ENCODE results near the gene SSH3.
"Not testable (repeated sequence)": the region's sequence is repeated elsewhere in the genome, so short reads cannot be mapped to it uniquely, and the experiment has no call there.

Gene SSH3, protein sequence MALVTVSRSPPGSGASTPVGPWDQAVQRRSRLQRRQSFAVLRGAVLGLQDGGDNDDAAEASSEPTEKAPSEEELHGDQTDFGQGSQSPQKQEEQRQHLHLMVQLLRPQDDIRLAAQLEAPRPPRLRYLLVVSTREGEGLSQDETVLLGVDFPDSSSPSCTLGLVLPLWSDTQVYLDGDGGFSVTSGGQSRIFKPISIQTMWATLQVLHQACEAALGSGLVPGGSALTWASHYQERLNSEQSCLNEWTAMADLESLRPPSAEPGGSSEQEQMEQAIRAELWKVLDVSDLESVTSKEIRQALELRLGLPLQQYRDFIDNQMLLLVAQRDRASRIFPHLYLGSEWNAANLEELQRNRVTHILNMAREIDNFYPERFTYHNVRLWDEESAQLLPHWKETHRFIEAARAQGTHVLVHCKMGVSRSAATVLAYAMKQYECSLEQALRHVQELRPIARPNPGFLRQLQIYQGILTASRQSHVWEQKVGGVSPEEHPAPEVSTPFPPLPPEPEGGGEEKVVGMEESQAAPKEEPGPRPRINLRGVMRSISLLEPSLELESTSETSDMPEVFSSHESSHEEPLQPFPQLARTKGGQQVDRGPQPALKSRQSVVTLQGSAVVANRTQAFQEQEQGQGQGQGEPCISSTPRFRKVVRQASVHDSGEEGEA

DNA sequence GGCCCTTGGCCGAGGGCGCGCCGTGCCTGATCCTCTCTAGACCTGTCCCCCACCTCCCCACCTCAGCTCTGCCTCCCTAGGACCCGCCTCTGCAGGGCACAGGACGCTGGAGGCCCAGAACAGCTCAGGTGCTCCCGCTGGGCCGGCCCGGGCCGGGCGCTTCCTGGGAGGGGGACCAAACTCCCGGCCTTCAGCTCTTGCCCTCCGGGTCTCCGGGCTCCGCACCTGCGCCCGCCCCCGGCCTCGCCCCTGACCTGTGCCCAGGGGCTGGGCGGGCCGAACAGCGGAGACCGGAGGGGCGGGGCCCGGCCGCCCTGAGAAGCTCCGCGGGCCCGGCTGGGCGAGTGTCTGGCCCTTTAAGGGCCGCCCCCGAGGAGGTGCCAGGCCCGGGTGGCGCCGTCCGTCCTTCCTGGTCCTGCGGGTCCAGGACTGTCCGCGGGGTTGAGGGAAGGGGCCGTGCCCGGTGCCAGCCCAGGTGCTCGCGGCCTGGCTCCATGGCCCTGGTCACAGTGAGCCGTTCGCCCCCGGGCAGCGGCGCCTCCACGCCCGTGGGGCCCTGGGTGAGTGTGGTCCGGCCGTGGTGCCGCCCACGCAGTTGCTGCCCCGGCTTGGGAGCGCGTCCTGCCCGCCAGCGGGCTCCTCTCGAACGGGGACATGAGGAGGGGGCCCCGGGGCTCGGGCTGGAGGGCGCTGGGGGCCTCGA, at the start of gene SSH3:
TSS of gene SSH3 (plus strand) at position 399 of the 703 bp plus-strand sequence. CDS start at position 495, 96 bp downstream.
- peak in 1 of 2 experiments; percentile 5 for DNase-seq (ENCODE audit: low read depth in 2 of 2)

DNA sequence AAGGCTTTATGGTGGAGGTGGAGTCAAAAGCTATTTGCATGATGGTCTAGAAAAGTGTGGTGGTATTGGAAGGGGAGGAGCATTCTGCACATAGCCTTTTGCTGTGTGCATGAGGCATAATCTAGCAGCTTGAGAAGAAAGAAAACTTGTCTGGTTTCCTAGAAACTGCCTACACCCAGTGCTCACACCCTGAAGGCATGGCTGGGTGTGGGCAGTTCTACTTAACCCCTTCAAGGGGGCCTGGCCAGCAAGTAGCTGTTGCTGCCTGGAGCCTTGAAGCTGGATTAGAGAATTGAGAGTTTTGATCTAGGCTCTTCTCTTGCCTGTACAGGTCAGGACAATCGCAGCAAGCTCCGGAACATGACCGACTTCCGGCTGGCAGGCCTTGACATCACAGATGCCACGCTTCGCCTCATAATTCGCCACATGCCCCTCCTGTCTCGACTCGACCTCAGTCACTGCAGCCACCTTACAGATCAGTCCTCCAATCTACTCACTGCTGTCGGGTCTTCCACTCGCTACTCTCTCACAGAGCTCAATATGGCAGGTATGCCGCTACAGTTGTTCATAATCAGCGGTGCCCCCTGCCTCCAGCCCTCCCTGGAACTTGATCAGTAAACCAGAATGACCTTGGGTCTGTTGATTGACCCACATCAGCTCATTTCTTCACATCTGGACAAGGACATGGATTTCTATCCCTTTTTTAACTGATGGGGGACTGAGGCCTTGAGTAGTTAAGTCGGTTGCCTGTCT, 49.3 kb upstream of the SSH3 start:
- DNase-seq (ENCODE audit: low read depth in 2 of 2): no peak

DNA sequence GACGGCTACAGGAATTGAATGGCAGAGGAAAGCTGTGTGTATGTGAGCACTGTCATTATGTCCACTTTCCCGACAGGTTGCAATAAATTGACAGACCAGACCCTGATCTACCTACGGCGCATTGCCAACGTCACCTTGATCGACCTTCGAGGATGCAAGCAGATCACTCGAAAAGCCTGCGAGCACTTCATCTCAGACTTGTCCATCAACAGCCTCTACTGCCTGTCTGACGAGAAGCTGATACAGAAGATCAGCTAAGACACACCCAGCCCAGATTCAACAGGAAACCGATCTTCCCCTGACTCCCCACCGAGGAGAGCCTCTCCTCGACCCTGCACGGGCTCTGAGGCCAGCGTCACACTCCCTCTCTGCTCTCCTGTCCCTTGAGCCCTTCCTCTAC, 48.5 kb upstream of the SSH3 start:
- no peak for DNase-seq (ENCODE audit: low read depth in 2 of 2)

DNA sequence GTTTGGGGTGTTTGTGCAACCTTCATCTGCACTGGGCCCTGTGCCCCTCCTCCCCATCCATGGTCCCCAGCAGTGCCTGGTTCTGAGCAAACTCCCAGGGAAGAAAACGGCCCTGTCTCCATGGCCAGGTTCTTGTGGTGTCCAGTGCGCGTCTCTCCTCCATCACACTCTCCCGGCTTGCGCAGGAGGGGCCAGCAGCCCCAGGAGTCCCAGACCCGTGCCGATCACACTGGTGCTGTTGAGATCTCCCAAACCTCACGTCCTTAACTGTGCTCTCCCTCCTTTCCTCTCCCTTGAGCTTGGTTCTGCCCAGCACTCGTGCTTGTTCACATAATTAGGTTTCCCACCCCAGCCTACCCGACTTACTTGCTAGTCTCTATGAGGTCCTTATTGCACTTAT, 48.0 kb upstream of the SSH3 start:
- DNase-seq (ENCODE audit: low read depth in 2 of 2): no peak

DNA sequence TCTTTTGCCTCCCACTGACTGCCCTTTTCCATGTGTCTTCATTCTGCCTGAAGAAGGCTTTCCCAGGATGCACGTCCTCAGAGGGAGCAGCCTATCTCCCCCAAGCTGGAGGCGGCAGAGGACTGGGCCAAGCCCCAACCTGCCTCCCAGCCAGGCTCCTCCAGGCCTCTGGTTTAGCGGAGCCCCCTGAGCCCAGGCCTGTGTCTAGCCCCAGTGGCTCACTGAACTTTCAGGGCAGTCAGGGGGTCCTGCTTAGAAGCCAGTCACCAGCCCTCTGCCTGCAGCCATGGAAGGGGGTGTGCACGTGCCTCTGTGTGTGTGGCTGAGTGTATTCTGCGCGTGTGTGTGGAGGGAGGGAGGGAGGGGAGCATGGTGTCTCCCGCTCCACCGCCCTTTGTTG, 47.5 kb upstream of the SSH3 start:
- no peak for DNase-seq (ENCODE audit: low read depth in 2 of 2)

DNA sequence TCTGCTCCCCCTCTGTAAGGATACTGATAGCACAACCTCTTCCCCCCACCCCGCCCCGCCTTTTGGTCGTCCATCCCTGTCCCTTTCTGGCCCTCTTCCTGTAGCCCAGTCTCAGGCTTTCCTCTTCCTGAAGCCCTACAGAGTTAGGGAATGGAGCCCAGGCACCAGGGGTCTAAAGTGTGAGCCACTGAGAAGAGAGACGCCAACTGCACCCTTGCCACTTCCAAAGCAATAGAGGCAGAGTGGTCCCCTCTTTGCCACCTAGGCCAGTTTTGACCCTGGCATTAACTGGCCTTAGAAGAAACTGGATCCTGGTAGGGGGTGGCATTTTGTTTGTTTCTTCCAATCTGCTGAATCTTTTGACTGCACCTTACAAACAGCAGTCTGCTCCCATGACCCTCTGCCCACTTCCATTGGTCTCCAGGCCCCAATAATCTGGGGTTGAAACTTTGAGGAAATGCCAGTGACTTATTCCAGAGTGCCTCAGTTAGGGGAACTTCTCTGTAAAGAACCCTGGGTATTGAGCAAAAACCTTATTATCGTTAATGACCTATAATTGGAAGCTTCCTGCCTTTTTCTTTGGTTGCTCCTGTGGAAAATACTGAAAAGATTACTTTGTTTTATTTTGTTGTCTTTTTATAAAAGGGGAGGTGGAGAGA, 46.7 kb upstream of the SSH3 start:
- no peak for DNase-seq (ENCODE audit: low read depth in 2 of 2)

DNA sequence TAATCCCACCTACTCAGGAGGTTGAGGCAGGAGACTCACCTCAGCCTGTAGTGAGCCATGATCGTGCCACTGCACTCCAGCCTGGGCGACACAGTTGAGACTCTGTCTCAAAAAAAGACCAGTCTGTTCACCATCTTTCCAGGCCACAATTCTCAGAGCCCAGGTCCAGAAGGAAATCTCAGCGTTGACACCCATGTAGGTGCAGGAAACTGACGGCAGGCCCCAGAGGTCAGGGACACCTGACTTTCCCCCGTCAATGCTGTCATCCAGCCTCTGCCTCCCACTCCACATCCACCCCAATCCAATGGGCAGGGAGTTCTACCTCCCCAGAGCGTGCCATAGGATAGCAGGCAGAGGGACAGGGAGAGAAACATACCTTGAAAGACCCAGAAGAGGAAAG, 42.9 kb upstream of the SSH3 start:
- DNase-seq (ENCODE audit: low read depth in 2 of 2): no peak

DNA sequence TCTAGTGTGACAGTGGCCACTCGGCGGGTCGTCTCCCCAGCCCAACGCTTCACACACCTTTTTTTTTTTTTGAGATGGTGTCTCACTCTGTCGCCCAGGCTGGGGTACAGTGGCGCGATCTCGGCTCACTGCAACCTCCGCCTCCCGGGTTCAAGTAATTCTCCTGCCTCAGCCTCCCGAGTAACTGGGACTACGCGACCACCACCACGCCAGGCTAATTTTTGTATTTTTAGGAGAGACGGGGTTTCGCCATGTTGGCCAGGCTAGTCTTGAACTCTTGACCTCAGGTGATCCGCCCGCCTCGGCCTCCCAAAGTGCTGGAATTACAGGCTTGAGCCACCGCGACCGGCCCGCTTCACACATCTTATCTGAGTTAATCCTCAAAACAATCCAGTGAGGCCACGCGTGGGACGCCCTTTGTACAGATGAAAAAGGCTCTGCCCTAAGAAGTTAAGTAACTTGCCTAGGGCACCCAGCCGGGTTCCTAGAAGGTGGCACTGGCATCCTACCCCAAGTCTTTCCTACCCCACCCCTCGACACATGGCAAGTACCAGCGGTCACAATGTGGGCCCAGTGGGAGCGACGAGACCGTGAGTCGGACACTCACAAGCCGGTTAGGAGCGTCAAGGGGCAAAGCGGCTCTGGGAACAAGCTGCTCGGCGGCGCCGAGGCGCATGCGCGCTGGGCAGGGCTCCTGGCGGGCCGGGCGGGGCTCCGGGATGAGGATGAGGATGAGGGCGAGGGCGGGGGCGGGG, 42.3 kb upstream of the SSH3 start:
- DNase-seq (ENCODE audit: low read depth in 2 of 2): not testable (repeated sequence)

DNA sequence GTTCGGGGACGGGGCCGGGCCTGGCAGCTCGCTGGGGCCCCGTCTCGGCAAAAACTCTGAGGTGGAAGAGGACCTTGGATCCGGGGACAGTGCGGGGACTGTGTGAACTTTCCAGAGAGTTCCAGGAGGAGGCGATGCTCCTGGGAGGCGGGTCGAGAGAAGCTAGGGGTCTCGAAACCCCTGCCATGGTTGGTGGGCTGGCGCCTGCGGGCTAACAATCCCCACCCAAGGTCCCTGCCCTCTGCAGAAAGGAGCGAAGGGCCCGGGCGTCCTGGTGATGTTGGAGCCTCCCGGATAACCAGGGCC, 41.7 kb upstream of the SSH3 start:
- no peak for DNase-seq (ENCODE audit: low read depth in 2 of 2)

DNA sequence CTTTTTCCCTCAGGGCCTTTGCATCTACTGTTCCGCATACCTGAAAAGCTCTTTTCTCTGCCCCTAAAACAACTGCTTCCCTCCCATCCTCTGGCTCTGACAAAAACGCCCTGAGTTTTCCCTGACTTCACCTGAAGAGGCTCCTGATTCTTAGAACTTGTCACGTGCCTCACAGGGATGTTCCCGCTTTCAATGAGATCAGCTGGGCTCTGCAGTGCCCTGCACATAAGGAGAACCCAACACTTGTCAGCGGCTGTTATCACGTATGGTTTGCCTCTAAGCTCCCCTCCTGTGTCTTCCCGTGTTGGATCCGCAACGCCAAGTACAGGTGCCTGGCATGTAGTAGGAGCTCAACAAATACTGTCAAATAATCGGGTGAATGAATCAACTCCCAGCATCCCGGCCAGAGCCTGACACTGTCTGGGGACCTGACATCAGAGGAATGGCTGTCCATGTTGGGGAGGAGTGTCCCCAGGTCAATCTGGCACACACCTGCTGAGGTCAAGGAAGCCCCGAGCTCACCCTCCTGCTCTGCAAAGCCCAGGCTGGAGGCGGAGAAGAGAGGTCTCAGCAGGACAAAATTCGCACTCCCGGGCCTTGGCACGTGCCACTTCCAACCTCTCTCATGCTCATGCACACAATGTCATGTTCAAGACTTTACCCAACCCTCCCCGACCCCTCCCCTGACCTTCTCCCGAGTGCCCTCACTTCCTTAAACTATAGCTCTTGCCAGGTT, 41.2 kb upstream of the SSH3 start:
- no peak for DNase-seq (ENCODE audit: low read depth in 2 of 2)

DNA sequence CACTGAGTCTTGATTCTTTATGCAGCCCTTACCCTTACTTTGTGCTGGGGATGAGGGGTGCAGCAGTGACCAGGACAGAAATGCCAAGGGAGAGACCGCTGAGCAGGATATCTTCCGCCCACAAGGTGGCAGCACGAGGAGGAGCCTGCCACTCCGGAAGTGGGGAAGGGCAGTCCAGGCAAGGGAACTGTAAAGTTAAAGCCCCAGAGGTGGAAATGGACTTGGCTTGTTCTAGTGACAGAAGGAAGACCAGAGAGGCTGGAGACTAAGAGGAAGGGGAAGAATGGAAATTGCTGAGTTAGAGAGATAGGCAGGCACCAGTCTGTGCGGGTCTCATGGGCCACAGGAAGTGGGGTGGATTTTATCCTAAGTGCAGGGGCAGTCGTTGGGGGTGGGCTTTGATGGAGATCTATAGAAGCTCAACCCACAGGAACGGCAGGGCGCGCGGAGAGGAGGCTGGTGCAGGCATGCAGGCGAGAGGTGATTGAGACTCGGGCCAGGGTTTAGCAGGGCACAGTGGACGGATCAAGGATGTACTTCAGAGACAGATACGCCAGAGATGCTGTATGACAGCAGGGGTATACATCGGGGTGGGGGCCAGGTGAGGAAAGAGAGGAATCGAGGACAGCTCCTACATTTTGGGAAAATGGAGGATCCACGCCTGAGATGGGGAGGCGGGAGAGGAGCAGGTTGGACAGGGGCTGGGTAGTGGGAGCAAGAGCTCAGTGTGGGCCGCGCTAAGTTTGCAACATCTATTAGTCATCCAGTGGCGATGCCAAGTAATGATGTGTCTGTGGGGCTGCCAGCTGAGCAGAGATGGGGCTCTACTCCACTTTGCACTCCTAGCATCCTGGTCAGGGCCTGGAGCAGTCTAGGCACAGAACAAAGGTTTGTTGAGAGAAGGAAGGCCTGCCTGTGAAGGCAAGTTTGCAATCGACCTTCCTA, 40.3 kb upstream of the SSH3 start:
- DNase-seq (ENCODE audit: low read depth in 2 of 2): peak; percentile 41 to 42

DNA sequence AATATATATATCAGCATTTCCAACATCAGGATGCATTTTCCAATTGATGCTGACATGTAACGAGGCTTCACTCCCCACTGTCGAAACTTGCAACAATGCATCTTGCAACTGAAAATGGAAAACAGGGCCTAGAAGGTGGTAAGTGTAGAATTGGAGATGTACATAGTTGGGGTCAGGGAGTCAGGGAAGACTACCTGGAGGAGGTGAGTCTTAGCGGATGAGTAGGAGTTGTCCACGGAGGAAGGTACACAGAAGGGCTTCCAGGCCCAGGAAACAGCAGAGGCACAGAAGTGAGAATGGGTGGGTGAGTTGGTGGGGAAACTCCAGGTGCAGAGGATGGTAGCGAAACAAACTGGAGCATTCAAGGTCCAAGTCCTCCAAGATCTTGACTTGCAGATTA, 39.1 kb upstream of the SSH3 start:
- no peak for DNase-seq (ENCODE audit: low read depth in 2 of 2)

DNA sequence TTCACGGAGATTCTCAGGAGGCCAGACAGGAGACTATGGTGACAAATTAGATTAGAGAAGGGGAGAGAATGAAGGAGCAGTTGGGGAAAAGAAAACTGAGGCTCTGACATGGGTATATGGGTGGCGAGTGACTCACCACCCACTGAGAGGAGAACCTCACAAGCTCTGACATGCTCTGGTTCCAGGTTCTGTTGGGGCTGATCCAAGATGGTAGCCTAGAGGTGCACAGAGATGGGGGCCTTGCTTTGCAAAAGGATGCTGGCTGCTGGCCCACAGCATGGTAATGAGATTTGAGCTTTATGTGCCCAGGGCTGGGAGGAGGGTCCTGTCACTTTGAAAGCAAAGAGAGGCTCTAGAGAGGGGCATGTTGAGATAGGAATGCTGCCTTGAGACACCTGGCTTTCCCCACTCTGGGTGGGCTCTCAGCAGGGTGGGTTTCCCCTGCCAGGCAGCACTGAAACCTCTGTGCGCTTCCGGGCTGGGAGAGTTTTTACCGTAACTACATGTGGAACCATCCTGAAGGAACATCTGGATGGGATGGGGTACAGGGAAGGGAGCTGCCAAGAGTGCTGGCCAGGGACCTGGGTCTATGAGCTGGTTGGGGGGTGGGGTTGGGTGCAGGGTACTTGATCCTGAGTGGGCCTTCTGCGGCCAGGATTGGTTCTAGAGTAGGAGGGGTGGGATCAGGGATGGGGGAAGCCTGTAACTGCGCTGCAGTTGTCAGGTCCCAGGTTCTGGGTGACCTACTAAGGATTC, 38.3 kb upstream of the SSH3 start:
- DNase-seq (ENCODE audit: low read depth in 2 of 2): no peak

DNA sequence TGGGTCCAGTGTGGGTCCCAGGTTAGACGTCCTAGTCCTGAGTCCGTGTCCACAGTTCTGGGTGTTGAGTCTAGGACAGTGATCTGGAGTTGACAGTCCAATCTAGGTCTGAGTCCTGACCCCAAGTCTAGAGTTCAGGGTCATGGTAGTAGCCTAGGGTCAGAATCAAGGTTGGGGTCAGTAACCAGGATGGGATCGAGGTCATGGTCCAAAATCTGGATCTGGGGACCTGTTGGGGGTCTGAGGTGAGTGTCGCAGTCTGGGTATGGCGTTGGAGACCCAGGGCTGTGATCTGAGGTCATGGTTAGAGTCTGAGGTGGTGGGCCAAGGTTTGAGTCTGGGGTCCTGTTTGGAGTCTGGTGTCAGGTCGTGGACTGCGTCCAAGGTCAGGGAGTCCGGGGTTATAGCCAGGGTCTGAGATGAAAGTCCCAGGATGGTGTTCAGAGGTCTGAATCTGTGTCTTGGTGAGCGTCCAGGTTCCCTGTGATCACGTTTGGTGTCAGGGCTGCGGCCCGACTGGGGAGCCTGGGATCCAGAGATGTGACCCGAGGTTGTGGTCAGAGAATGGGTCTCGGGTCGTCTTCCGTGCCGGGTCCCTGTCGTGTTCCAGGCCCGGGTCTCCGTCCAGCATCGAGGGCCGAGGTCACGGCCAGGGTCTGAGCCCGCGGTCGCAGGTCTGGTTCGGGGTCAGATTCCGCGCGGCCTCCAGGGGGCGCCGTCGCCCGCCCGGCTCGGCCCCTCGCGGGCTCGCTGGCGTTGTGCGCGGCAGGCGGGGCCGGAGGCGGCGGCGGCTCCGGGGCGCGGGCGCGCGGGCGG, 37.5 kb upstream of the SSH3 start:
- DNase-seq (ENCODE audit: low read depth in 2 of 2): no peak

DNA sequence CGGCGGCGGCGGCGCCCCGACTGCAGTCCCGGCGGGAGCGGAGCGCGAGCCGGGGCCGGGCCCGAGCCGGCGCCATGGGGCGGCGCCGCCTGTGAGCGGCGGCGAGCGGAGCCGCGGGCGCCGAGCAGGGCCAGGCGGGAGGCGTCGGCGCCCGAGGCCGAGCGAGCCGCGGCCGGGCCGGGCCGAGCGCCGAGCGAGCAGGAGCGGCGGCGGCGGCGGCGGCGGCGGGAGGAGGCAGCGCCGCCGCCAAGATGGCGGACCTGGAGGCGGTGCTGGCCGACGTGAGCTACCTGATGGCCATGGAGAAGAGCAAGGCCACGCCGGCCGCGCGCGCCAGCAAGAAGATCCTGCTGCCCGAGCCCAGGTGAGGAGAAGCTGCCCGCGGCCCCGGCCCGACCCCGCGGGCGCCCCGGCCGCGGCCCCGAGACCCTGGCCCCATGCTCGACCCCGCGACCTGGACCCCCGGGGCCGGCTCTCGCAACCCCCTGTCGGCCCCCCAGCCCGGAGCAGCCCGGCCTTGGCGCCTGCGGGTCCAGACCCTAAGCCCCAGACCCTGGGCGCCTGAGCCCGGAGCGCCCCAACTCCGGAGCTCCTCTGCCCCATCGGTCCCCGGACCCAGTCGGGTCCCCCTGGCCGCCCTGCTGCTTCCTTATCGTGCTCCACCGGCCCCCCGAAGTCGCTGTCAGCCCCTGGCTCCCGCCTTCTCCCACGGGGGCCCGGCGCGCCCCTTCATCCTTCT, 36.7 kb upstream of the SSH3 start, which contains the start of gene GRK2:
TSS of gene GRK2 (plus strand) at position 25 of the 739 bp plus-strand sequence. CDS start at position 252, 227 bp downstream.
- no peak for DNase-seq (ENCODE audit: low read depth in 2 of 2)
